NCI-H2227 treated with DMSO at 0.1 percent for 48 hours (cell line): ENCODE data around the gene PIGC.
"Not testable (repeated sequence)": the region's sequence is repeated elsewhere in the genome, so short reads cannot be mapped to it uniquely, and the experiment has no call there.

Experiments
- DNase-seq: peaks from one replicate; lab custom pipeline; 2025; lab: John Stamatoyannopoulos, UW

The PIGC gene

GRCh38 chr1:172466795-172467407 lies 23.0 kb upstream of the PIGC start:
- no peak for DNase-seq

- no peak for DNase-seq
Measured at GRCh38 chr1:172465617-172466016, 21.7 kb upstream of the PIGC start.

GRCh38 chr1:172460887-172461315 lies 17.0 kb upstream of the PIGC start:
- DNase-seq: no peak

- no peak for DNase-seq
Measured at GRCh38 chr1:172460177-172460576, 16.3 kb upstream of the PIGC start.

GRCh38 chr1:172457479-172458130 lies 13.7 kb upstream of the PIGC start:
- no peak for DNase-seq

GRCh38 chr1:172456344-172456769 lies 12.5 kb upstream of the PIGC start:
- no peak for DNase-seq

GRCh38 chr1:172455451-172455850 lies 11.6 kb upstream of the PIGC start:
- DNase-seq: no peak

- DNase-seq: no peak
Measured at GRCh38 chr1:172453607-172454006, 9.7 kb upstream of the PIGC start.

GRCh38 chr1:172453153-172453545 lies 9.3 kb upstream of the PIGC start:
- DNase-seq: no peak

GRCh38 chr1:172452536-172453152 lies 8.8 kb upstream of the PIGC start:
- DNase-seq: no peak

GRCh38 chr1:172451002-172451443 lies 7.2 kb upstream of the PIGC start:
- no peak for DNase-seq

- DNase-seq: no peak
Measured at GRCh38 chr1:172450524-172450885, 6.6 kb upstream of the PIGC start.

- no peak for DNase-seq
Measured at GRCh38 chr1:172449585-172450523, 6.0 kb upstream of the PIGC start.

GRCh38 chr1:172448995-172449584 lies 5.2 kb upstream of the PIGC start:
- DNase-seq: no peak

- DNase-seq: no peak
Measured at GRCh38 chr1:172447641-172448040, 3.8 kb upstream of the PIGC start.

- no peak for DNase-seq
Measured at GRCh38 chr1:172446547-172446946, 2.7 kb upstream of the PIGC start.

GRCh38 chr1:172442843-172443565 lies 865 bp downstream of the PIGC start:
- no peak for DNase-seq

- no peak for DNase-seq
Measured at GRCh38 chr1:172442404-172442803, 1.5 kb downstream of the PIGC start.

- not testable (repeated sequence) for DNase-seq
Measured at GRCh38 chr1:172437183-172437582, 6.7 kb downstream of the PIGC start.

- DNase-seq: no peak
Measured at GRCh38 chr1:172431721-172432192, 12.1 kb downstream of the PIGC start.

- no peak for DNase-seq
Measured at GRCh38 chr1:172431204-172431603, 12.7 kb downstream of the PIGC start.
